Colonic mucosa (tissue), 4 donors: ENCODE data around the gene ZNF74. TPM values are rescaled to one million over a fixed set of nuclear protein-coding genes. Genes with fewer than 3 reads are reported as not detected.

ENCODE experiments used
- DNase-seq: peaks from one replicate; pipeline ENCODE4 v3.0.0-alpha.2; 2020
- H3K27ac ChIP-seq: fragments of 200-600 bp; one replicate; pipeline ENCODE4 v1.8.0; 2021
- H3K27me3 ChIP-seq: fragments of 200-600 bp; one replicate; pipeline ENCODE4 v1.8.0; 2021
- H3K36me3 ChIP-seq: fragments of 200-600 bp; one replicate; pipeline ENCODE4 v1.8.0; 2021
- H3K4me1 ChIP-seq: fragments of 200-600 bp; one replicate; pipeline ENCODE4 v1.8.0; 2021; ENCODE audit warnings: mild to moderate bottlenecking
- H3K4me3 ChIP-seq: fragments of 200-600 bp; one replicate; pipeline ENCODE4 v1.8.0; 2021
- H3K9ac ChIP-seq, 2 donors: one replicate each; pipeline ENCODE4 v1.7.0; 2013; ENCODE audit warnings: control low read depth in 2 of 2, low read depth in 2 of 2, low read length in 2 of 2
- H3K9me3 ChIP-seq: fragments of 200-600 bp; one replicate; pipeline ENCODE4 v1.8.0; 2021
- CTCF ChIP-seq: fragments of 200-600 bp; IDR thresholded peaks from one replicate; pipeline ENCODE4 v1.8.0; 2022; ENCODE audit warnings: antibody characterized with exemption, mild to moderate bottlenecking
- intact Hi-C: fragments of 100-400 bp; cut with DNase I; formaldehyde crosslinking; loops from one replicate; pipeline ENCODE4 v1.14.1; 2022
- total RNA-seq, 2 donors: library from RNA; stranded (reverse); fragmentation: NEBNext Ultra II Directional in 1 of 2; extraction: Animal tissue kit (Norgen Biotek cat#: 25700) in 1 of 2; gene quantifications; one replicate each; pipeline ENCODE4 v1.2.1, GENCODE V29; 2021
- donor health status: healthy.
- donor health status: DM: no; HTN: no; CAD: no.
- donor health status: DM: no; HTN: no; CAD: no.

ZNF74 gene
- total RNA-seq, 2 donors from 2014 or later = 6.2 to 7.8 TPM

DNA sequence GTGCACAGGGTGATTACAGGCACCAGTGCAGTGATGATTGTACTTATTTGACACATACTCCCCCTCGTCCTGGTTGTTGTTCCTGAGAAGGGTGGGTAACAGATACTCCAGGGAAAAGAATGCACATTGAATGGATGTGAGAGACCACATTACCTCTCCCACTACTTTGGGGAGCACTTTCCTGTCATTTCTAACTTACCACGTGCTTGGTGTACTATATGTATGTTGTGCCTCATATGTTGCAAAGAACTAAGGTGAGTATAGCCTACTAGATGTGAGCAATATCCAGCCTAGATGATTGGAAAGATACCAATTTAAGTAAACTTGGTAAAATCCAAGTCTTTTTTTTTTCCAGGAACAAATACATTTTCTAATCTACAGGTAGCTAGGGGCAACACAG lies 58.0 kb downstream of the ZNF74 start:
- Histone ChIP-seq H3K4me1 (no peaks in the 10 kb centered on the region), H3K4me3 (no peak overlapping the region)
- intact Hi-C loops = no loop called here

GRCh38 chr22:20453222-20453621 lies 59.3 kb downstream of the ZNF74 start:
- DNase-seq = no peak
- H3K27me3 ChIP-seq = no peaks in the 10 kb centered on the region
- H3K4me1 ChIP-seq = no peaks in the 10 kb centered on the region
- no peaks in the 10 kb centered on the region for H3K36me3 ChIP-seq
- intact Hi-C loops = no loop called here
- TF ChIP-seq CTCF = no peak
- no peak overlapping the region for H3K9ac ChIP-seq
- no peaks in the 10 kb centered on the region for H3K9me3 ChIP-seq
- H3K27ac ChIP-seq = no peak overlapping the region
- H3K4me3 ChIP-seq = no peak overlapping the region

More for the DNA sequence above, 58.0 kb downstream of the ZNF74 start:
- Histone ChIP-seq H3K27ac (no peak overlapping the region), H3K9me3 (no peaks in the 10 kb centered on the region), H3K27me3 (no peaks in the 10 kb centered on the region), H3K9ac (no peak overlapping the region), H3K36me3 (no peaks in the 10 kb centered on the region)
- no peak for DNase-seq
- no peak for TF ChIP-seq CTCF

- DNase-seq = no peak
- Histone ChIP-seq H3K36me3 (no peaks in the 10 kb centered on the region), H3K27me3 (no peaks in the 10 kb centered on the region), H3K4me3 (no peak overlapping the region), H3K9me3 (no peaks in the 10 kb centered on the region), H3K4me1 (no peaks in the 10 kb centered on the region), H3K9ac (no peak overlapping the region), H3K27ac (no peak overlapping the region)
- intact Hi-C loops = loop anchor here (2.0 kb wide), 1 partner anchor 37 kb away; no protein-coding TSS in a partner anchor
- no peak for TF ChIP-seq CTCF
Observed at GRCh38 chr22:20455709-20456063, 61.7 kb downstream of the ZNF74 start.

DNA sequence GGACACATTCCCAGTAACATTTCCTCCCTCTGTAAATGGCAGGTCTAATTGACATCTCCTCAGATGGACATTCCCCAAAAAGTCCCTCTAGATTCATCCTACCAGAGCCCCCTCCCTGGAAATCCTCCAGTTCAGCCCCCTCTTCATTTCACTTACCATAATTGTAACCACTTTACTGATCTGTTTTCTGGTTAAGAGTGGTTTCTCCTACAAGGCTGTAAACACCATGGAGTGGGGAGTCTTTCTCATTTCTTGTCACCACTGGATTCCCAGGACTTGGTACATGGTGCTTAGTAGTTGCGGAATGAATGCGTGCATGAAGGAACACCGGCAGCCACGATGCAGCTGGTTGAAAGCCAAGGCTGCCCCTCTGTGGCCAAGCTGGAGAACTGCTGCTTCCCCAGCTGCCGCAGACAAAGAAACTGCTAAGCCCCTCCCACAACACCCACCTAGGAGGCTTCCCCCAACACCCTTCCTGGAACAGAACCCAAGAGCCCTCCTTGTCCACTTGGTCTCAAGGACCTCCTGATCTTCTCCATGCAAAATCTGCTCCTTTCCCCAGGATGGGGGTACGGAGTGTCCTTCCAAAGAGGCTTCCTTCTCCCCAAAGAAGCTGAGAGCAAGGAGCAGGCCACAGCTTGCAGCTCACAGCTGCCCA lies 62.2 kb downstream of the ZNF74 start:
- intact Hi-C loops = loop anchor here (2.0 kb wide), 1 partner anchor 37 kb away; no protein-coding TSS in a partner anchor

GRCh38 chr22:20456722-20457076 lies 62.7 kb downstream of the ZNF74 start:
- no peak overlapping the region for H3K27ac ChIP-seq
- H3K4me3 ChIP-seq = no peak overlapping the region
- H3K36me3 ChIP-seq = no peaks in the 10 kb centered on the region
- no peak for DNase-seq
- no peaks in the 10 kb centered on the region for H3K27me3 ChIP-seq
- H3K9ac ChIP-seq = no peak overlapping the region
- no peak for TF ChIP-seq CTCF
- no peaks in the 10 kb centered on the region for H3K9me3 ChIP-seq
- no peaks in the 10 kb centered on the region for H3K4me1 ChIP-seq
- intact Hi-C loops = loop anchor here (2.0 kb wide), 1 partner anchor 38 kb away; no protein-coding TSS in a partner anchor

More for the DNA sequence above, 62.2 kb downstream of the ZNF74 start:
- Histone ChIP-seq H3K27ac (no peak overlapping the region), H3K4me1 (no peaks in the 10 kb centered on the region), H3K9me3 (no peaks in the 10 kb centered on the region), H3K36me3 (no peaks in the 10 kb centered on the region), H3K9ac (no peak overlapping the region), H3K4me3 (no peak overlapping the region), H3K27me3 (no peaks in the 10 kb centered on the region)
- peak; percentile 93 for TF ChIP-seq CTCF
- peak; percentile 62 for DNase-seq
